Anterior cingulate cortex (tissue), 58 donors: Measurements from ENCODE around the gene ADNP.
A peak's percentile ranks its signal among the peaks of the same experiment; 100 is the strongest.

Source experiments
- DNase-seq, 58 donors: peaks; one replicate each; lab custom pipeline; 2025; lab: John Stamatoyannopoulos, UW

Gene ADNP

GRCh38 chr20:50855498-50856474, 75.5 kb downstream of the ADNP start:
- no peak for DNase-seq

DNA sequence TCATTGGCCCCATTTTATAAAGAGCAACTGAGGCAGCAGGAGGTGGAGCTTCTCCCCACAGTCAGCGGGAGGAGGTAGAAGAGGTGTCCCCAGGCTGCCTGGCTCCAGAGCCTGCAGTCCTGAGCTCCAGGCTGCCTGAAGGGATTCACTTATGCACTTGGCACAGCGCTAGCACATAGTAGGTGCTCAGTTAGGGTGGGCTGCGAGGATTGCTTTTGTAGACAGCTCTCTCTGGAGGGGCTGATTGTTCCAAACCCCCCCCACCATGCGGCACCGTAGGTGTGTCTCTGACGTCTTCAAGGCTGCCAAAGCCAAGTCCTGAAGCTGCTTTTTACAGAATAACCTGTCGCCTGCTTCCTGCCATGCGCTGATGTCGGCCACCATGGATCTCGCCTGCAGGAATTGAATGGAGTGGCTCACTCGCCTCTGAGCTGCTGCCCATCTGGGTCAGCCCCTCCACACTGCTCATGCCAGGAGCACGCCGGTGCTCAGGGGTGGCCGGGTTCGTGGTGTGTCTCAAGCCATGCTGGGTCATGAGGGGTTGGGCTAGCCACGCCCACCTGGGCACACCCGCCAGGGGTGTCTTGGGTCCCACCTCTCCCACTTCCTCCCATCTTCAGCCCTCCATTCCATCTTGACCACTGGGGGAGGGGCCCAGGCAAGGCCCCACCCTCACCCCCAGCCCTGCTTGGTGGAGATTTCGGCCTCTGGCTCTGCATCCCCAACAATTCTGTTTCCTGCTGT, 76.6 kb downstream of the ADNP start:
- no peak for DNase-seq

GRCh38 chr20:50852085-50852484, 79.2 kb downstream of the ADNP start:
- DNase-seq: no peak

DNA sequence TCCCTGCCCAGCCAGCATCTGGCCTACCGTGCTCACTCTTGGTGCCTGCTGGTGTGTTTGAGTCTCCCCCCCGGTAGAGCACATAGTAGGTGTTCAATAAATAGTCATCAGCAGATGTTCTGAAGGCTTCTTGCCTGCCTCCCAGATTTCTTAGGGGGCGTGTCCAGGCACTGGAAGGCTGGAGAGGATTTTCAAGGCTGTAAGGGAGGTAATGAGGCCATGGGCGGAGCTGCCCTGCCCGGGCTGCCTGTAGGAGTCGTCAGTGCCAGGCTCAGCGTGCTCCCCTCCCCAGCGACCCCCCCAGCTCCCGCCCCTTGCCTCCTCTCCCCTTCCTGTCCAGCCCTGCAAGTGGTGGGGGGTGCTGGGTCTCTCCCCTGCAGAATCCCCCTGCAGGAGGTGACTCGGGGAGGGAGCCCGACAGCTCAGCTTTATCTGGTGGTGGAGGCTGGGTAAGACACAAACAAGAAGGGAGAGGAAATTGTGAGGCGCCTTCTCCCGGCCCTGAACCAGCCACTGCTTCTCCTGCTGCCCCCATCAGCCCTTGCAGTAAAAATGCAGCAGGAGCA, 80.4 kb downstream of the ADNP start:
- no peak for DNase-seq

- DNase-seq: peak in 13 of 58 donors; percentile 2 to 30 (median 16)
These were observed 82.2 kb downstream of the ADNP start for GRCh38 chr20:50848846-50849673.

DNA sequence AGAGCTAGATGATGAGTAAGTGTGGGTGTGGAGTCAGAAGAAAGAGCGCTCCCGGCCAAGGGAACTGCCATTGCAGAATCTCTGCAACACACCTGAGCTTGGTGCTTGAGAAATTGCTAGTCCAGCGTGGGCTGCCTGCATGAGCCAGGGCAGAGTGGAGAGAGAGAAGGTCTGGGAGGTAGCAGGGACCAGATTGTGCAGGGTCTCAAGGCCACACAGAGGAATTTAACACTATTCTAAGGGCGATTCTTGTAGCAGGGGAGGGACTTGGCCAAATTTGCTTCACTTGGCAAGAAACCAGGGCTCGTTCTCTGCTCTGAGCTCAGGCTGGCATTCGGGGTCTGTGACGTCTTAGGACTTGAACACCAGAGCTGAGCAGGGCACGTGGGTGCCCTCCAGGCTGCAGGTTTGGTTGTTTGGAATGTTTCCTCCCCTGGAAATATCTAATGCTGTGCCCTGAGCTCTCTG, 82.9 kb downstream of the ADNP start:
- peak in 29 of 58 donors; percentile 2 to 55 (median 17) for DNase-seq

DNA sequence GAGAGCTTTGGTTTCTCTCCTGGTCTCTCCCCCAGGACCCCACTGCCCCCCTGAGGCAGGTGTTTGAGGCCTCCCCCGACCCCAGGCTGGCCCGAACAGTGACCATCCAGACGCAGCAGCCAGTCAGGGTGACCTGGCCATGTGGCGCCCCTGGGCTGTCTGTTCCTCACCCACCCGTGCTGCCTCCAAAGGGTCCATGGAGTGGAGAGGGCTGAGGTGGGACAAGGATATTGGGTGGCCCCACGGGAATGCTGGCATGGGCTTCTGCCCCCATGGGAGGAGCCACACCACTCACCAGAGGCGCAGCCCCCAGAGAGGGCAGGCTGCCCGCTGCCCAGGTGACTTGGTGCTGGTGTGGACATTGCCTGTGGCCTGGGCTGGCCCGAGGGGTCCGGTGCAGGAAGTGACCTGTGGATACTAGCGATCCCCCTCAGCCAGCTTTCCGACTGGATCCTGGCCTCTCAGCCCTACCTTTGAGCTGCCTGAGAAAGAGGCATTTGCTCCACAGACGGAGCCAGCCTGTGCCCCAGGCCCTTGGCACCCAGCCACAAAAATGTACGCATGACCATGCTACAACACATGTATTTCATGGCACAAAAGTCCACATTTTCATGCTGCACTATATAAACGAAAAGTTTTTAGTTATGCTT, 85.5 kb downstream of the ADNP start:
- no peak for DNase-seq

DNA sequence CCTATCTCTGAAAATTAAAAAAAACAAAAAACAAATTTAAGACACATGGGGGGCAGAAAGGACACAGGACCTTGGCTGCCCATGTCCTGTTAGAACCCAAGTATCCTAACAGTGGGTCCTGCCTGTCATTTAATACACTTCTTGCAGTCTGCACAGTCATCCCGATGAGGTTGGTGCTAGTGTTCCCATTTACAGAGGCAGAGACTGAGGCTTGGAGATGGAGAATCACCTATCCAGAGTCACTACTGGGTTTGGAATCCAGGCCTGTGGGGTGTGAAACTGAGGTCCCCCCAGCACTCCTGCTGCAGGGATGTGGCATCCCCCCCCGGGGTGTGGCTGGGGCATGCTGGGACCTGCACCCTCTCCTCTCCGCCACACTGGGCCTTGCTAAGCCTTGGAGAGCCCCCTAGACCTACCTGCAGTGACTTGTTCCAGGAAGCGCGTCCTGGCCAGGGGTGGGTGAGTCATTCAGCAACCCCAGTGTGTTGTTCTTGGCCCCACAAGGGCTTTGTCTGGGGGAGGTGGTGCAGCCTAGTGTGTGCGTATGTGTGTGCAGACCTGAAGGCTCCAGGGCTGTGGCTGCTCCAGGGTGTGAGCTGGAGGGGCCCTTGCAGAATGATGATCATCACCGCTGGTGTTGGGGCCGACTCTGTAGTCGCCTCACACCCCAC, 86.7 kb downstream of the ADNP start:
- no peak for DNase-seq

DNA sequence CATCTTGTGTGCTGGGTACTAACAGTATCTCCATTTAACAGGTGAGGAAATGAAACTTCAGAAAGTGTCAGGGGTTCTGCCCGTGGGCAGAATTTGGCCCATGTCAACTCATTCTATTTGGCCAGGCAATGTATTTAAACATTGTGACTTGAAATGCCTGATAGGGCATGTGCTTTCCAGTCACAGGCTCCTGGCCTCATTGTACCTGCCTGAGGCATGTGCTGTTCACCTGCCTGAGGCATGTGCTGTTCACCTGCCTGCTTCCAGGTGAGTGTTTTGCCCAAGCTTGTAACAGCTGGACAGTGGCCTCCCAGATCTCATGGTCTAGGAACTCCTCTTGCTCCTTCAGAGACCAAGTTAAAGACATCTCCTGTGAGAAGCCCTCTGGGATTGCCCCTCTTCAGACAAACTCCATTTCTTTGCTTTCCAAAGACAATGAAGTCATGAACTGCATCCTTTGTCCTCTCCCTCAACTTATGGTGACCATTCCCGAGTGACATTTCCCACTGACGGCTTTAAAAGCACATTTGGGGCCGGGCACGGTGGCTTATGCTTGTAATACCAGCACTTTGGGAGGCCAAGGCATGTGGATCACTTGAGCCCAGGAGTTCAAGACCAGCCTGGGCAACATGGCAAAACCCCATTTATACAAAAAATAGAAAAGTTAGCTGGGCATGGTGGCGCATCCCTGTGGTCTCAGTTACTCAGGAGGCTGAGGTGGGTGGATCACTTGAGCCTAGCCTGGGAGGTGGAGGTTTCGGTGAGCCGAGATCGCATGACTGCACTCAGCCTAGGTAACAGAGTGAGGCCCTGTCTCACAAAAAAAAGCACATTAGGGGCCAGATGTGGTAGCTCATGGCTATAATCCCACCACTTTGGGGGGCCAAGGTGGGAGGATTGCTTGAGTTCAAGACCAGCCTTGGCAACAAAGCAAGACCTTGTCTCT, 87.6 kb downstream of the ADNP start:
- no peak for DNase-seq

GRCh38 chr20:50842821-50843220, 88.4 kb downstream of the ADNP start:
- no peak for DNase-seq
